ENCODE results near the gene TRPM3.

- TF ChIP-seq EZH2 (optimal IDR thresholded peaks at IDR 0.05; ENCODE audit: low read depth, low read length): no peak
- TF ChIP-seq CTCF (IDR thresholded peaks at IDR 0.05; ENCODE audit: low read length): no peak
Measured at GRCh38 chr9:70861797-70862196, 259.6 kb downstream of the TRPM3 start.
